ENCODE results near the gene DHH.
"Not testable (repeated sequence)": the region's sequence is repeated elsewhere in the genome, so short reads cannot be mapped to it uniquely, and the experiment has no call there.

The DHH gene

GRCh38 chr12:49070971-49071370, 23.6 kb downstream of the DHH start:
- no peak for DNase-seq (ENCODE audit: low read depth)

GRCh38 chr12:49069507-49070346, 24.9 kb downstream of the DHH start, which contains the start of gene RHEBL1:
Gene RHEBL1, minus strand, starts transcription at chr12:49069979. Its CDS starts 194 bp downstream, at chr12:49069785.
- DNase-seq (ENCODE audit: low read depth), result peak; percentile 87

GRCh38 chr12:49068879-49069506, 25.6 kb downstream of the DHH start:
- DNase-seq (ENCODE audit: low read depth), result no peak

GRCh38 chr12:49066120-49066519, 28.5 kb downstream of the DHH start:
- DNase-seq (ENCODE audit: low read depth), result no peak

- no peak for DNase-seq (ENCODE audit: low read depth)
Measured at GRCh38 chr12:49064767-49065152, 29.8 kb downstream of the DHH start.

GRCh38 chr12:49061916-49062315, 32.7 kb downstream of the DHH start:
- DNase-seq (ENCODE audit: low read depth), result not testable (repeated sequence)

- no peak for DNase-seq (ENCODE audit: low read depth)
Measured at GRCh38 chr12:49061157-49061650, 33.4 kb downstream of the DHH start.

GRCh38 chr12:49060237-49061156, 34.1 kb downstream of the DHH start, which contains the start of gene KMT2D:
Gene KMT2D, minus strand, starts transcription at chr12:49060794. Its CDS starts 5,470 bp downstream, at chr12:49055324.
- DNase-seq (ENCODE audit: low read depth), result peak; percentile 85

- DNase-seq (ENCODE audit: low read depth), result no peak
Measured at GRCh38 chr12:49059299-49060171, 35.1 kb downstream of the DHH start.

- no peak for DNase-seq (ENCODE audit: low read depth)
Measured at GRCh38 chr12:49059045-49059298, 35.6 kb downstream of the DHH start.

GRCh38 chr12:49058366-49059044, 36.1 kb downstream of the DHH start:
- DNase-seq (ENCODE audit: low read depth), result no peak

GRCh38 chr12:49057888-49058287, 36.7 kb downstream of the DHH start:
- DNase-seq (ENCODE audit: low read depth), result no peak

- no peak for DNase-seq (ENCODE audit: low read depth)
Measured at GRCh38 chr12:49055978-49056754, 38.4 kb downstream of the DHH start.

- no peak for DNase-seq (ENCODE audit: low read depth)
Measured at GRCh38 chr12:49055092-49055491, 39.5 kb downstream of the DHH start.

- no peak for DNase-seq (ENCODE audit: low read depth)
Measured at GRCh38 chr12:49054524-49054923, 40.1 kb downstream of the DHH start.

- DNase-seq (ENCODE audit: low read depth), result no peak
Measured at GRCh38 chr12:49054096-49054495, 40.5 kb downstream of the DHH start.

- DNase-seq (ENCODE audit: low read depth), result no peak
Measured at GRCh38 chr12:49052451-49053208, 42.0 kb downstream of the DHH start.

GRCh38 chr12:49051777-49052438, 42.7 kb downstream of the DHH start:
- no peak for DNase-seq (ENCODE audit: low read depth)

GRCh38 chr12:49051373-49051764, 43.2 kb downstream of the DHH start:
- no peak for DNase-seq (ENCODE audit: low read depth)
